Ishikawa (cell line): Measurements from ENCODE around the gene STK11IP.

Experiments
- CEBPB ChIP-seq: IDR thresholded peaks from 2 replicates; pipeline ENCODE4 v1.6.1; 2012
- CREB1 ChIP-seq: IDR thresholded peaks from 2 replicates; pipeline ENCODE4 v1.6.1; 2012; ENCODE audit warnings: low read depth
- EGR1 ChIP-seq: IDR thresholded peaks from 2 replicates; pipeline ENCODE4 v1.6.1; 2012
- EP300 ChIP-seq: IDR thresholded peaks from 2 replicates; pipeline ENCODE4 v1.6.1; 2012; ENCODE audit warnings: borderline replicate concordance
- FOXM1 ChIP-seq: IDR thresholded peaks from 2 replicates; pipeline ENCODE4 v1.6.1; 2012; ENCODE audit warnings: low read depth, borderline replicate concordance
- NFIC ChIP-seq: IDR thresholded peaks from 2 replicates; pipeline ENCODE4 v1.6.1; 2012
- RAD21 ChIP-seq: IDR thresholded peaks from 2 replicates; pipeline ENCODE4 v1.6.1; 2012; ENCODE audit warnings: low read depth
- REST ChIP-seq: IDR thresholded peaks from 2 replicates; pipeline ENCODE4 v1.6.1; 2012; ENCODE audit warnings: low read depth, mild to moderate bottlenecking
- TAF1 ChIP-seq: IDR thresholded peaks from 2 replicates; pipeline ENCODE4 v1.6.1; 2012; ENCODE audit warnings: low read depth, mild to moderate bottlenecking
- TCF12 ChIP-seq: IDR thresholded peaks from 2 replicates; pipeline ENCODE4 v1.6.1; 2012; ENCODE audit warnings: low read depth
- TEAD4 ChIP-seq: IDR thresholded peaks from 2 replicates; pipeline ENCODE4 v1.6.1; 2012
- USF1 ChIP-seq: IDR thresholded peaks from 2 replicates; pipeline ENCODE4 v1.6.1; 2012
- YY1 ChIP-seq: IDR thresholded peaks from 2 replicates; pipeline ENCODE4 v1.6.1; 2012; ENCODE audit warnings: low read depth
- ZBTB7A ChIP-seq: IDR thresholded peaks from 2 replicates; pipeline ENCODE4 v1.6.1; 2012; ENCODE audit warnings: low read depth

GRCh38 chr2:219567131-219567530 lies 30.5 kb upstream of the STK11IP start:
- TF ChIP-seq YY1 (no peak), EP300 (no peak), ZBTB7A (no peak), NFIC (no peak), TAF1 (no peak), TEAD4 (no peak), RAD21 (no peak), CREB1 (no peak), REST (no peak), USF1 (no peak), EGR1 (no peak), TCF12 (no peak), CEBPB (no peak), FOXM1 (no peak)
